Measurements from ENCODE around the gene TAMALIN.

The TAMALIN gene

DNA sequence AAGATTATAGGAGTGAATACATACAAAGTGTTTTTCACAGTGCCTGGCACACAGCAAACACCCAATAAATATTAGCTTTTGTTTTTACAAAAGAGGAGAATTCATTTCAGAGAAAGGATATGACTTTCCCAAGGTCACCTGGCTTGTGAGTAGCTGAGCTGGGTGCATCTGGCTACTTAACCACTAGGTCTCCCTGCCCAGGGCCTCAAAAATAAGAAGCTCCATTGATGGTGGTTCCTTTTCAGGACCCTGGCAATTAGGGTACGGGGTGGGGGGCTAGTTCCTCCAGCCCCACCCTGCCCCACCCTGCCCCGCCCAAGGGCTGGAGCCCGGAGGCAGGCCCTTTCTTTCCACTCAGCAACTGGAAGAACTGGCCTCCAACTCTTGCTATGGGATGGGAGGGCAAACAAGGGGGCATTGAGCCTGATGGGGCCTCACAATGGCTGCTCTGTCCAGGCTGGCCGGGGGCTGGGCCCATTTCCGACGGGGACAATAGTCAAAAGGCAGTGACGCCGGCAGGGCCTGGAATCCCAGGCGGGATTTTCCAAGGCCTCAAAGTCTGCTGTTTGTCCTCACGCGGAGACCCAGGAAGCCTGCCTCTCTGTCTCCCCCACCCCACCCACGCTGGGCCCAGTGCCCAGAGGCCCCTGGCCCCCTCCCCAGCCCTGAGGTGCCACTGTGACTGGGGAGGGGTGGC lies 54.9 kb downstream of the TAMALIN start:
- TF ChIP-seq, protein P1, sequence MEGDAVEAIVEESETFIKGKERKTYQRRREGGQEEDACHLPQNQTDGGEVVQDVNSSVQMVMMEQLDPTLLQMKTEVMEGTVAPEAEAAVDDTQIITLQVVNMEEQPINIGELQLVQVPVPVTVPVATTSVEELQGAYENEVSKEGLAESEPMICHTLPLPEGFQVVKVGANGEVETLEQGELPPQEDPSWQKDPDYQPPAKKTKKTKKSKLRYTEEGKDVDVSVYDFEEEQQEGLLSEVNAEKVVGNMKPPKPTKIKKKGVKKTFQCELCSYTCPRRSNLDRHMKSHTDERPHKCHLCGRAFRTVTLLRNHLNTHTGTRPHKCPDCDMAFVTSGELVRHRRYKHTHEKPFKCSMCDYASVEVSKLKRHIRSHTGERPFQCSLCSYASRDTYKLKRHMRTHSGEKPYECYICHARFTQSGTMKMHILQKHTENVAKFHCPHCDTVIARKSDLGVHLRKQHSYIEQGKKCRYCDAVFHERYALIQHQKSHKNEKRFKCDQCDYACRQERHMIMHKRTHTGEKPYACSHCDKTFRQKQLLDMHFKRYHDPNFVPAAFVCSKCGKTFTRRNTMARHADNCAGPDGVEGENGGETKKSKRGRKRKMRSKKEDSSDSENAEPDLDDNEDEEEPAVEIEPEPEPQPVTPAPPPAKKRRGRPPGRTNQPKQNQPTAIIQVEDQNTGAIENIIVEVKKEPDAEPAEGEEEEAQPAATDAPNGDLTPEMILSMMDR (IDR thresholded peaks at IDR 0.05) = no peak
- TF ChIP-seq ZFX (IDR thresholded peaks at IDR 0.05; ENCODE audit: borderline replicate concordance) = no peak
- no peak overlapping the region for H3K27ac ChIP-seq

DNA sequence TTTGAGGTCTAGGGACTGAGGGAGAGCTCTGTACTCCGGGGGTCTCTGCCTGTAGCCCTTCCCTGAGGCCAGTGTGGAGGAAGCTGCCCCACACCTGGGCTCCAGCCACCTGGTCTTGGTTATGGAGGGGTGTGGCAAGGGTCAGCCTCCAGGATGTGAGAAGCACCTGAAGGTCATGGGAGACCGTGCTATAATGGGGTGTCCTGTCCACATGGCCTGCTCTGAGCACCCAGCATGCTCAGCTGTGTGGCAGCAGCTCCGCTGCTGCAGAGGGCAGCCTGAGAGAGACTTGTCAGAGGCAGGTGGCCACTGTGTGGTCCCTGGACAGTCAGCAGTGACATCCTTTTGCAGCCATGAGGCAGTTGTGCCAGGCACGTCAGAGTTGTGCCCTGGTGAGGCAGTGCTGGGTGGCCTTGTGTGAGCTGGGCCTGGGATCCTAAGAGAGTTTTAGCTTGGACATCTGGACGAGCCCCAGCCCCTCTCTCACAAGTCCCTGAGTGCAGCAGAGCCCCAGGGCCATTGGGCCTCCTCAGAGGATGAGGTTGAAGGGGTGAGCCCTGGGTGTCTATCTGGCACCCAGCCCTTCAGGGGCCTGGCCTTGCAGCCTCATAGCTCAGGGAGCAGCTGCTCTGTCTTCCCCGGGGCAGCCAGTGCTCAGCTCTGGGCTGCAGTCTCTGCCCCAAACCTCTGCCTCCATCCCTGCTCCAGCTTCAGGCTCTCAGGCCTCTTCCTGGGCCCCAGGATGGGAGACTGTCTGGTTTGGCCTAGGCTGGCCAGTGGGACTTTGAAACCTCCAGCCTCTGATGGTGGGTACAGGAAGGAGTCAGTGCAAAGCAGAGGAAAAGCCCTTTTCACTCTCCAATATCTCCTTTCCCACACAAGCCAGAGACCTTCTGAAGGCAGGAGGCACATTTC lies 55.7 kb downstream of the TAMALIN start:
- no peak overlapping the region for H3K27ac ChIP-seq
- TF ChIP-seq, protein P1 (IDR thresholded peaks at IDR 0.05) = no peak
- TF ChIP-seq ZFX (IDR thresholded peaks at IDR 0.05; ENCODE audit: borderline replicate concordance) = no peak

DNA sequence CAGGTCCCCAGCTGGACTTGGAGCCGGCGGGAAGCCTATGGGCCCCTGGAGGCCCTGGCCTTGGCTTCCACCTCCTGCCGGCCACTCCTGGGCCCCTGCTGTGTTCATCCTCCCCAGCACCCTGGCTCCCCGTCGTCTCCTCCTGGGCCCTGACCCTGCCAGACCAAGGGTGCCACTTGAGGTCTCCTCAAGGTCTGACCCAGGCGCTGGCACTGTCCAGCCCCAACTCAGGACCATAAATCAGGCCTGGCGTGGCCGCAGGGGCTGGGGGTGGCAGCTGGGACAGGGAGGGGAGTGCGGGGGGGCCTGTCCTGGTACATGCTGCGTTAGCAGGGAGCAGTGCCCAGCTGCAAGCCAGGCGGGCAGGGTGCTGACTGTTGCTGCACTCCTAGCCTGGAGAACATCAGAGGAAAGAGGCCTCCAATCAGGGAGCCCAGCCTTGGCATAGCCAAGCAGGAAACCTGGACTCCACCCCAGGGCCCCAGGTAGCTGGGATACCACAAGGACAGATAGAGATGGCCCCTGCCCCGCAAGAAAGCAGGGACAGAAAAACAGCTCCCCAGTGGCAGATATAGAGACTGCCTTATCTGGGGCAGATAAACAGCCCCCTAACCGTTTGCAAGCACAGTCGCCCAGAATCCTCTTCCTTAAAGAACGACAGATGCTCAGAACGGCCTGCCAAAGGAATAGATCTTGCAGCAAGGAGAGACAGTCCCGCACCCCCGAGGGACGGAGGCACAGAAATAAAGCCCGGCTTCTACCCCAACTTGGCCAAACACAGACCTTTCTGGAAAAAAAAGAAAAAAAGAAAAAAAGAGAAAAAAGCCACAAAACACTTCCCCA lies 56.6 kb downstream of the TAMALIN start:
- no peak for TF ChIP-seq ZFX (IDR thresholded peaks at IDR 0.05; ENCODE audit: borderline replicate concordance)
- TF ChIP-seq, protein P1 (IDR thresholded peaks at IDR 0.05) = no peak
- H3K27ac ChIP-seq = no peak overlapping the region

DNA sequence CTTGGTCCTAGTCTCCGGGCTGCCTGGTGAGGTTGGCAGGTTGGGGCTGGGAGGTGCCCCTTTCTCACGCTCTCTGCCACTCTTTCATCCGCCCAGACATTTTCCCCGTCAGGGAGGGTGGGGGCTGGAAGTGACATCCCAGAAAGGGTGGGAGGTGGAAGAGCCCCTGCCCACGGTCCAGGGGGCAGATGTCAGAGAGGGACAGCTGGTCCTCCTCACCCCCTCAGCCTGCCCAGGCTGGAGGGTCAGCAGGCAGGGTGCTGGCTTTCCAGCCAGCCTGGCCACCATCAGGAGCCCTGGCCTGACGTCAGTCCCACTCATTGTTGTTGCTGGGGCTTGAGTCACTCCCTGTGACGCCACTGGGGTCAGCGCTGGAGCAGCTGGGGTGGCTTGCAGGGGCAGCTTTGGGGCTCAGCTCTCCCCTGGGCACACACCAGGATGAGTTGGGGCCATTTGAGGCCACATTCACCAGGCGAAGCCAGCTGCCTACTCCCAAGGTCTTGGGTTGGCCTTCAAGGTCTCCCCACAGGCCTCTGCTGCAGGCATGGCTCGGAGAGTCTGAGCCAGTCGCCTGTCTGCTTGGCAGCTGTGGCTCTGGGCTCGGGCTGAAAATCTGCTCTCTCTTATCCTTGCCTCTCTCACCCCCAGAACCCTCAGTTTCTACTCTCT lies 57.4 kb downstream of the TAMALIN start:
- H3K27ac ChIP-seq = no peak overlapping the region
- TF ChIP-seq, protein P1 (IDR thresholded peaks at IDR 0.05) = no peak

Data from 22Rv1 (cell line).